ENCODE measurements around the gene MEI1. TPM values are rescaled to one million over a fixed set of nuclear protein-coding genes. Genes with fewer than 3 reads are reported as not detected.
A peak's percentile ranks its signal among the peaks of the same experiment; 100 is the strongest.

The MEI1 gene
- total RNA-seq, 1 experiment from 2014 or later = 0.61 TPM

DNA sequence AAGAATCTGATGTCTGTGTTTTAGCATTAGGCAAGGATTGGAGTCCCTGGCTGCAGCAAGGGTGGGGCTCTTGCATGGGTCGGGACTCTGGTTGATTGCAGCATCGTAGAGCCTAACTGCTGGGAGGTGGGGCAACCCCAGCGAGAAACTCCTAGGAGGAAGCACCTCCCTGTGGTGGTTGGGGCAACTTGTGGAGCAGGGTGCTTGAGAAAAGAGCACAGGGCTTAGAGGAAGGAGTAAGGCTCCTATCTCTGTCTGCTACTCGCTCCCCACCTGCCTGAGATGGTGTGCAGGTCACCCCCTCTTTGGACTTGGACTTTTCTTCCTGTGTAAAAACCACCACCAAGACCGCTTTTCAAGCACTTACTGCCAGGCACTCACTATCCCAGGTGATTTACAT lies 149.2 kb downstream of the MEI1 start:
- Histone ChIP-seq H3K36me3 (ENCODE audit: low read depth) (peaks cover 6% of the 10 kb centered on the region), H3F3A (ENCODE audit: insufficient read depth, low read depth) (peaks cover 42% of the 10 kb centered on the region), H2AFZ (no peak overlapping the region), H4K20me1 (ENCODE audit: insufficient read depth) (peaks cover 19% of the 10 kb centered on the region), H3K4me3 (no peak overlapping the region), H3K4me2 (peak overlapping the region; percentile 40), H3K27ac (peak overlapping the region; percentile 14), H3K4me1 (replicated peaks; ENCODE audit: insufficient read depth) (peaks cover 55% of the 10 kb centered on the region), H3K9me3 (ENCODE audit: insufficient read depth, low read depth) (no peaks in the 10 kb centered on the region), H3K27me3 (ENCODE audit: insufficient read depth, low read depth) (no peaks in the 10 kb centered on the region), H3K79me2 (ENCODE audit: low read depth) (peaks cover 97% of the 10 kb centered on the region), H3K9me2 (ENCODE audit: insufficient read depth) (no peaks in the 10 kb centered on the region)
- TF ChIP-seq, protein P1, sequence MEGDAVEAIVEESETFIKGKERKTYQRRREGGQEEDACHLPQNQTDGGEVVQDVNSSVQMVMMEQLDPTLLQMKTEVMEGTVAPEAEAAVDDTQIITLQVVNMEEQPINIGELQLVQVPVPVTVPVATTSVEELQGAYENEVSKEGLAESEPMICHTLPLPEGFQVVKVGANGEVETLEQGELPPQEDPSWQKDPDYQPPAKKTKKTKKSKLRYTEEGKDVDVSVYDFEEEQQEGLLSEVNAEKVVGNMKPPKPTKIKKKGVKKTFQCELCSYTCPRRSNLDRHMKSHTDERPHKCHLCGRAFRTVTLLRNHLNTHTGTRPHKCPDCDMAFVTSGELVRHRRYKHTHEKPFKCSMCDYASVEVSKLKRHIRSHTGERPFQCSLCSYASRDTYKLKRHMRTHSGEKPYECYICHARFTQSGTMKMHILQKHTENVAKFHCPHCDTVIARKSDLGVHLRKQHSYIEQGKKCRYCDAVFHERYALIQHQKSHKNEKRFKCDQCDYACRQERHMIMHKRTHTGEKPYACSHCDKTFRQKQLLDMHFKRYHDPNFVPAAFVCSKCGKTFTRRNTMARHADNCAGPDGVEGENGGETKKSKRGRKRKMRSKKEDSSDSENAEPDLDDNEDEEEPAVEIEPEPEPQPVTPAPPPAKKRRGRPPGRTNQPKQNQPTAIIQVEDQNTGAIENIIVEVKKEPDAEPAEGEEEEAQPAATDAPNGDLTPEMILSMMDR (conservative IDR thresholded peaks at IDR 0.05) = peak; percentile 37; the same call in 1 of the 2 replicates
- no peak for TF ChIP-seq EZH2 (IDR thresholded peaks at IDR 0.05; ENCODE audit: low read depth)
- intact Hi-C loops (cut with micrococcal nuclease; ENCODE audit: unreplicated experiment) = no loop called here
- CTCF ChIA-PET = no interaction called here
- peak; percentile 29 to 78 for DNase-seq
- POLR2A ChIA-PET (ENCODE audit: unreplicated experiment) = no interaction called here
- no TSS peak for BruUV-seq (replicated peaks)

Other genes with a start within 250 kb of the MEI1 start
- gene PHF5A, start 230.8 kb upstream of the MEI1 start, total RNA-seq (2021) = 49.1 and 62.9 TPM in 2 replicates
- gene ACO2, start 230.4 kb upstream of the MEI1 start, total RNA-seq (2021) = 76.7 and 80.0 TPM in 2 replicates
- gene POLR3H, start 155.0 kb upstream of the MEI1 start, total RNA-seq (2021) = 47.6 and 49.7 TPM in 2 replicates
- 0.13 TPM in 1 of 2 replicates, not detected in the other for gene CSDC2, start 138.5 kb upstream of the MEI1 start, total RNA-seq (2021)
- gene PMM1, start 109.7 kb upstream of the MEI1 start, total RNA-seq (2021) = 49.3 and 53.1 TPM in 2 replicates
- gene DESI1, start 78.5 kb upstream of the MEI1 start, total RNA-seq (2021) = 38.8 and 52.7 TPM in 2 replicates
- gene XRCC6, start 78.2 kb upstream of the MEI1 start, total RNA-seq (2021) = 386 and 486 TPM in 2 replicates
- gene SNU13, start 10.6 kb upstream of the MEI1 start, total RNA-seq (2021) = 197 and 229 TPM in 2 replicates
- gene CCDC134, start 101.2 kb downstream of the MEI1 start, total RNA-seq (2021) = 29.0 and 33.3 TPM in 2 replicates
- 163 and 196 TPM in 2 replicates for gene SREBF2, start 133.6 kb downstream of the MEI1 start, total RNA-seq (2021)
- gene SHISA8, start 215.6 kb downstream of the MEI1 start, total RNA-seq (2021) = 2.3 and 4.3 TPM in 2 replicates
- gene TNFRSF13C, start 227.3 kb downstream of the MEI1 start, total RNA-seq (2021) = 2.7 and 4.0 TPM in 2 replicates
- 42.0 and 53.8 TPM in 2 replicates for gene CENPM, start 247.6 kb downstream of the MEI1 start, total RNA-seq (2021)